Measurements from ENCODE around the gene RBM14.

RBM14 gene

GRCh38 chr11:66665369-66665768 is 48.9 kb downstream of the RBM14 start:
- in situ Hi-C loops (cut with MboI; ENCODE audit: low pct_unique_long_range_greater_than_20kb, low sequenced_read_pairs): no loop called here
- no peak for DNase-seq

GRCh38 chr11:66670816-66671215 is 54.4 kb downstream of the RBM14 start:
- in situ Hi-C loops (cut with MboI; ENCODE audit: low pct_unique_long_range_greater_than_20kb, low sequenced_read_pairs): no loop called here
- no peak for DNase-seq

- in situ Hi-C loops (cut with MboI; ENCODE audit: low pct_unique_long_range_greater_than_20kb, low sequenced_read_pairs): loop anchor here (25.0 kb wide), 1 partner anchor 162 kb away; the partner anchor contains the start of gene RCE1
- no peak for DNase-seq
Observed at GRCh38 chr11:66674964-66675602, 58.7 kb downstream of the RBM14 start.

GRCh38 chr11:66676282-66676919 is 60.0 kb downstream of the RBM14 start:
- peak; percentile 43 for DNase-seq
- in situ Hi-C loops (cut with MboI; ENCODE audit: low pct_unique_long_range_greater_than_20kb, low sequenced_read_pairs): loop anchor here (25.0 kb wide), 1 partner anchor 161 kb away; the partner anchor contains the start of gene RCE1

All from KBM-7 (cell line).